COLO829 (cell line): ENCODE results near the gene SLC29A4.
A peak's percentile ranks its signal among the peaks of the same experiment; 100 is the strongest.

Source experiments
- DNase-seq: peaks from one replicate; pipeline ENCODE4 v3.0.0; 2012; ENCODE audit warnings: low spot score

SLC29A4 gene

DNA sequence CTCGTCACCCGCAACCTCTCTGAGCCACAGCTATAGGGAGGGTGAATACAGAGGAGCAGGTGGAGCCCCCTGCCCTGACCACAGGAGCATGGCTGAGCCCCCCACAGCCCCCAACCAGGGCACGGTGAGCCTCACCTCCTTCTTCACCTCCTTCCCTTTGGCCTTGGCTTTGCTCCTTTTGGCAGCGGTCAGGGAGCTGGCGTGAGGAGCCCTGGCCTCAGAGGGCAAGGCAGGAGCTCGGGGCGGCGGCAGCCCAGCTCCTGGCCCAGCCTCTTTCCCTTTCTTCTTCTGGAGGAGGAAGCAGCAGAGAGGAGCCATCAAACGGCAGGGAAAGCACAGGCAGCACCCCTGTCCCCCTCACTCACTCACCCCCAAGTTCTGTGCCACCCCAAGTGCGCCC, 42.2 kb downstream of the SLC29A4 start:
- no peak for DNase-seq

- no peak for DNase-seq
Observed at GRCh38 chr7:5330288-5330687, 47.5 kb downstream of the SLC29A4 start.

GRCh38 chr7:5332579-5332978, 49.8 kb downstream of the SLC29A4 start:
- no peak for DNase-seq

GRCh38 chr7:5333121-5334045, 50.6 kb downstream of the SLC29A4 start:
- DNase-seq = no peak

- no peak for DNase-seq
Observed at GRCh38 chr7:5334671-5335070, 51.9 kb downstream of the SLC29A4 start.

- DNase-seq = no peak
Observed at GRCh38 chr7:5337047-5337446, 54.3 kb downstream of the SLC29A4 start.

DNA sequence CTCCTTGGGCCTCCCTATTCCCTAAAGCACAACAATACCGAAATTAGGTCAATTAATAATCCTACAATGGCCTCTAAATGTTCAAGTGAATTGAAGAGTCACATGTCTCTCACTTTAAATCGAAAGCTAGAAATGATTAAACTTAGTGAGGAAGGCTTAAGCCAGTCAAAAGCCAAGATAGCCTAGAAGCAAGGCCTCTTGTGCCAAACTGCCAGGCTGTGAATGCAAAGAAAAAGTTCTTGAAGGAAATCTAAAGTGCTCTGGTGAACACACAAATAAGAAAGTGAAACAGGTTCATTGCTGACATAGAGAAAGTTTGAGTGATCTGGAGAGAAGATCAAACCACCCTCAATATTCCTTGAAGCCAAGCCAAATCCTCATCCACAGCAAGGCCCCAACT, 57.2 kb downstream of the SLC29A4 start:
- no peak for DNase-seq

GRCh38 chr7:5342631-5343030, 59.9 kb downstream of the SLC29A4 start:
- no peak for DNase-seq

GRCh38 chr7:5343884-5344283, 61.1 kb downstream of the SLC29A4 start:
- DNase-seq = no peak

GRCh38 chr7:5344342-5344741, 61.6 kb downstream of the SLC29A4 start:
- DNase-seq = no peak

- no peak for DNase-seq
Observed at GRCh38 chr7:5345171-5345570, 62.4 kb downstream of the SLC29A4 start.

GRCh38 chr7:5345671-5346070, 62.9 kb downstream of the SLC29A4 start:
- DNase-seq = no peak

- DNase-seq = no peak
Observed at GRCh38 chr7:5348134-5349004, 65.6 kb downstream of the SLC29A4 start.

- no peak for DNase-seq
Observed at GRCh38 chr7:5349005-5349380, 66.2 kb downstream of the SLC29A4 start.

GRCh38 chr7:5349437-5350173, 66.9 kb downstream of the SLC29A4 start:
- DNase-seq = no peak

DNA sequence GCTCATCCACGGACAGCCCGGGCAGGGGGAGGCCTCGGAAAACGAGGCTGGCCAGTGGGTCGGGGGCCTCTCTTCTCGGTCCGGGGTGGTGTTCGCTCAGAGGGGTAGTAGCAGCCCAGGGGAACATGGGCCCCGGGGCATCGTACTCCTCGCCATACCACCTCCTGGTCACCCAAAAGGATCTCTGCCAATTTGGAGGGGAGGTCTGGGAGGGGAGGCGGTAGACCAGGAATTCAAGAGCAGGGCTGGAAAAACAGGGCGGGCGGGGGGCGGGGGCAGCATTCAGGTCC, 67.4 kb downstream of the SLC29A4 start:
- no peak for DNase-seq

GRCh38 chr7:5350600-5351385, 68.0 kb downstream of the SLC29A4 start:
- DNase-seq = no peak

DNA sequence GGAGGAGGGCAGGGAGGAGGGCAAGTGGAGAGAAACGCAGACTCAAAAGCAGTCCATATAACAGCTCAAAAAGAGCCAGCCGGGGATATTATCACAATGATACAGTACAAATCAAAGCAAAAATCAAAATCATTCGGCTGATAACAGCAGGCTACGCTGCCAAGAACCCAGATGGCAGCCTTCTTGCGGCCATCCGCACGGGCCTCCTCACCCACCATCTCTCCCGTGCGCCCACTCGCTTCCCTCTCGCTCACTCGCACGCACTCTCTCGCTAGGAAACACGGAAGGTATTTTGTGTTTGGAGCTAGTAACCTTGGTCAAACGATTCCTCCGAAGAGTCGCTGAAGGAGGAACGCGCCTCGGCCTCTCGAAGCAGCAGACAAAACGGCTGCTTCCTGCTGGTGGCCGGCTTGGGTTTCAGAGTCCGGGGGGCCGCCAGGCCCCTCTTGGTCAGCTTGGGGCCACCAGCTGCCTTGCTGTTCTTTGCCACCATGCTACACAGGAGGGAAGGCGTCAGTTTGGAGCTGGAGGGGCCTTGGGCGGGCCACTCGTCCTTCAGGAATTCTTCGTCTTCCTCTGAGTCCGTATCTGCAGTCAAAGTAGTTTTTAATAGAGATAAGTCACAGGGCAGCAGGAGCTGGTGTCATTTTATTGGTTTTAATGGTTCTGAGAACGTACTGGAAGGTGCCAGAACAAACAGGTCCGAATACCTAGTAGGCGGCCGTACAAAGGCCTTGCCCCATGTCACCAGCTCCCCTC, 68.9 kb downstream of the SLC29A4 start:
- DNase-seq = no peak

DNA sequence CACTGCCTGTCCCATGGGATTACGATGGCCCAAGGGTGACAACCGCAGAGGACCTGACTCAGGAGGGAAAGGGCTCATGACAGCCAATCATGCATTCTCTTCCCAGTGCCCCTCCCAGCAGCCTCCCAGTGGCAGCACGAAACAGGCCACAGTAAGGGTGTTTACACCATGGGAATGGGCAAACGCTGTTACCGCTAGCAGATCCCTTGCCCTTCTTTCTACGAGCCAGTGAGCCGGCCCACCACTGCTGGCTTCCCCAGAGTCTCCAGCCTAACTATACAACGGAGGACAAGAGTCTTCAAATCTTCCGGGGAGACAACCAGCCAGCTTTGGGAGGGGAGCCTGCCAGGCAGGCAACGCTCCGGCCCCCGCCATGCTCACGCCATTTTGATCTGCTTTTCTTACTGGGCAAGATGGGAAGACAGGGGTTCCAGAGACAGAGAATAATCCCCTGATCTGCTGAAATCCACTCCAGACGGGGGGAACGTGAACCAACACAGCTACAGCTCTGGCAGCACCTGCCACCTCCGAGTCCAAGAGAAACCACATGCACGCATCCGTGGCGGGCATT, 69.8 kb downstream of the SLC29A4 start:
- DNase-seq = no peak

DNA sequence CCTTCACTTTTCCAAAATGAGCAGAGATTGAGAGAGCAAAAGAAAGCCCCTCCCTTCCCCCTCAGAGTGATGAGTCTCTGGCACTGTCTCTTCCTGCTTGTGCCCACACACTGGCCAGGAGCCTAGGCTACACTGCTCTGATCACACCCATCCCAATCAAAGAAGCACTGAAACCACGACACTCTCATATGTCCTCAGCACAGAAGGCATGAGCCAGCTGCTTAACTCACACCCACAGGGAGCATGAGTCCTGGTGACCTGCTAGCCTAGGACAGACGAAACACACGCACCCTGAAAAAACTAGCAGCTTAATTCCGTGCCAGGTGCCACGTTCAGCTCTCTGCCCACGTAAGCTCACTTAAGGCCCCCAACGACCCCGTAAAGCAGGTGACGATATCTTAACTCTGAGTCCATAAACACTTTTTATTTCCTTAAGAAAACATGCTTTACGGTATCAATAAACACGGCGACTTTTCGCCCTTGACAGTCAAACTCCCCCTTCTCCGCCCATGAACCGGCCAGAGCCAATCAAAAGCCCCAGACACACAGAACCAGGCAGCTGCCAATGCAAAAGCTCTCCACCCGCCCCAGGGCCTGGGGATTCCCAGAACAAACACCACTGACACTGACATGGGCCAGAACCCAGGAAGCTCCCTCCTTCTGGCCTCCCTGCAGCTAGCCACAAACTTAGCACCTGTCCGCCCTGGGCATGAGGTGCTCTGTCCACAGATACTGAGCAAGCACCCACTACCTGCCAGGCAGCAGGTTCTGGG, 71.9 kb downstream of the SLC29A4 start:
- DNase-seq = peak; percentile 9
